CD4-positive, alpha-beta T cell treated with Interleukin-2 at 100 ng/mL for 4 hours (primary cell): Measurements from ENCODE around the gene NTN1.
"Not testable (repeated sequence)": the region's sequence is repeated elsewhere in the genome, so short reads cannot be mapped to it uniquely, and the experiment has no call there.

ENCODE experiments used
- DNase-seq: peaks from one replicate; pipeline ENCODE4 v3.0.0-alpha.2; 2020; ENCODE audit warnings: low spot score

Gene NTN1

GRCh38 chr17:9123594-9124553 lies 102.6 kb downstream of the NTN1 start:
- no peak for DNase-seq

GRCh38 chr17:9124554-9124935 lies 103.2 kb downstream of the NTN1 start:
- no peak for DNase-seq

GRCh38 chr17:9125722-9126121 lies 104.4 kb downstream of the NTN1 start:
- DNase-seq, result no peak

DNA sequence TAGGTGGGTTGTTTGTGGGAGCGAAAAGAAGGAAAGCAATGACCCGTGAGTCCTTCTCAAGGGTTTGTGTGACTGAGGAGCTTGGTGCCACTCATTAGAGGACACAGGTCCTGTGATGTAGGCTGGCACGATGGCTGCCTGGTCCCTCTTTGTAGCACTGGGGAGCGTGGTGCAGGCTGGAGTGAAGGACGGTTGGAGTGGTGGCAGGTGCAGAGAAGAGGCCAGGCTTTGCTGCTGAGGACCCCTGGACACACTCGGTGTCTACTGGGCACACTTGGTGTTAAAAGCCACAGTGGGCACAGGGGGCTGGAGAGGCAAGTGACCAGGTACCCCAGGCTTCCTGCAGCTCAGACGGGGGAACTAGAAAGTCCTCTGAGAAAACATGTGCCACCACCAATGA lies 106.0 kb downstream of the NTN1 start:
- no peak for DNase-seq

DNA sequence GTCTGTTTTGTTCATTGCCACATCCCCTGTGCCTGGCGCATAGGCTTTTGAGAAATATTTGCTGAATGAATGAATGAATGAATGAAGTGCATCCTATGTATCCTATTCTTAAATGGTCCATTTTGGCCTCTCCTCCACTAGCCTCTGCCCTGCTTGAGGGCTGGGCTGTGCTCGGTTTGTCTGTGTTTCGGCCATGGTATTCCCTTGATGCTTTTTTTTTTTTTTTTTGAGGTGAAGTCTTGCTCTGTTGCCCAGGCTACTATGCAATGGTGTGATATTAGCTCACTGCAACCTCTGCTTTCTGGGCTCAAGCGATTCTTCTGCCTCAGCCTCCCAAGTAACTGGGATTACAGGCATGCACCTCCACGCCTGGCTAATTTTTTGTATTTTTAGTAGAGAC lies 110.1 kb downstream of the NTN1 start:
- no peak for DNase-seq

DNA sequence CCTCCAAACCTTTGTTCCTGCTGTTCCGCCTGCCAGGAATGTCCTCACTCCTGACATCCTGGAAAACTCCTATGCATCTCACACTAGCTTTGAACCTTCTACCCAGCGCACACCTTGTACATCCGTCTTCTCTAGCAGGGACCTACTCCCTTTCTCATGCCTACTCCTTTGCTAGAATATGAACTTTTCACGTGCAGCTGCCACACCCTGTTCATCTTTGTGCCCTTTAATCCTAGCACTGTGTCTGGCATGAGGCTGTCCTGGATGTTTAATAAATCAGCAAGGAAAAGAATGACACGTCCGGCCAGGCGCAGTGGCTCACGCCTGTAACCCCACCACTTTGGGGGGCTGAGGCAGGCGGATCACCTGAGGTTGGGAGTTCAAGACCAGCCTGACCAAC lies 111.0 kb downstream of the NTN1 start:
- DNase-seq, result no peak

DNA sequence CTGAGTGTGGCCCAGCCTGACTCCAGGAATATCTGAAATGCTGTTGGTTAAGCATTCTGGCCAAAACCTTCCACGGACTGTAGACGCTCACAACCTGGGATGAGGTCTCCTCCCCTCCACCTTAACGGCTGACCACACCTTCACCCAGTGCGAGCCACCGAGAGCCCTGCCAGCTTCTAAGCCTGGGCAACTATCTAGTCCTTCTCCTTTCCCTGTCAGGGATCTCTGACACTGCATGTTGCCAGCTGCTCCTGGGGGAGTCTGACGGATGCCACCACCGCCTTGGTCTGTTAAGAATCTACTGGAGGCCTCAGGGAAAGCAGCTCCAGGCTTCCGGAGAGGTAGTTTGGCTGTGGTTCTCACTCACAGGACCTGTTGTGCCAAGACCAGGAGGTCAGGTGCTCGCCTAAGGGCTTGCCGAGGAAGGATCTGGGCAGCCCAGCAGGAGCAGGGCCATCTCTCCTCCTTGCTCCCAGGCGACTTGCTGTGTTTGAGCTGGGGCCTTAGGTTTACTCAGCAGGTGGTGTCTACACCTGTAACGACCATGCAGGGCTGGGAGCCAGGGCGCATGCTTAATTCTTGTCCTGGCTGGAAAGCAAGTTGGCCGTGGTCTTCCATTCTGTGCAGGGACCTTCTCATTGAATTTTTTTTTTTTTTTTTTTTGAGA lies 111.8 kb downstream of the NTN1 start:
- DNase-seq, result no peak

- no peak for DNase-seq
Observed at GRCh38 chr17:9138161-9138717, 116.9 kb downstream of the NTN1 start.

DNA sequence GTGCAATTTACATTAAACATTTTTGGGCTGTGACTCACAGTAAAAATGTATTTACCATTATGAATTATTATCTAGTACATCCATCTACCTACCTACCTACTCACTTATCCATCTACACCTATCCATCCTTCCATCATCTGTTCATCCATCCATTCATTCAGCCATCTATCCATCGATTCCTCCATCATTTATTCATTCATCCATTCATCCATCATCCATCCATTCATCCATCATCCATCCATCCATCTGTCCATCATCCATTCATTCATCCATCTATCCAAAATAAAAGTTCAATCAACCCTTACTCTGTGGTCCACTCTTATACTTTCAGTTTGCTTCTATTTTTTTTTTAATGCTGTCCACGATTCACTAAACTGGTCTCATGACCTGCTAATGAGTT lies 118.4 kb downstream of the NTN1 start:
- no peak for DNase-seq

- no peak for DNase-seq
Observed at GRCh38 chr17:9140550-9141424, 119.5 kb downstream of the NTN1 start.

- no peak for DNase-seq
Observed at GRCh38 chr17:9141425-9141753, 120.1 kb downstream of the NTN1 start.

GRCh38 chr17:9142772-9143494 lies 121.6 kb downstream of the NTN1 start:
- no peak for DNase-seq

DNA sequence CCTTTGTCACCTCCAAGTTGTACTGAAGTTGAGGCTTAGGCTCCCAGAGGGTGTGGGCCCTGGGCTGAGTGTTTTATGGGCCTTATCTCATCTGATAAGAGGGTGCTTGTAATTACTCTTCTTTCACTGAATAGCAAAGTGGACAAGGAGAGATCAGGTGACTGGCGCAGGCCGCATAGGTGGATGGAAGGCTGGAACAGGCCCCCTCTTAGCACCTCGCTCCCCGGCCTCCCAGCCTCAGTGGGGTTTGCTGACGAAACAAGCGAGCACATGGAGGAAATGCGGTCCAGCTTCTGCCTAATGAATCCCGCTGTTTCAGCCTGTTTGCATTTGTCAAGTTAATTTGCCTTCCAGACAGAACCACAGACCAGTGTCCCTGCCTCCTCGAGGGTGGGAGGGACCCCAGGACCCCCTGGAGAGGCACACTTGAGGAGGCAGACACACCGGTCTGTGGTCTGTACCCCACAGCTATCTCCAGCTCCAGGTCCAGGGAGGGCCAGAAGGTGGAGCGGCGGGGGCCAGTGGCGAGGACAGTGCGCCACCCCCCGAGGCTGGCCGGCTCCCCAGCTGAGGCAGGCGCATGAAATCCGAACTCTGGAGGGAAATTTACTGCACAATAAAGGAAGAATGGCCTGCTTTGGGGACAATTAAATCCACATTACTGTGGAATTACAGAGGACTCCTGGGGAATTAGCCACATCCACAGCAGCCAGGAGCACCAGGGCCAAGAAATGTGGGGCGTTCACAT lies 123.4 kb downstream of the NTN1 start:
- DNase-seq, result no peak

- DNase-seq, result no peak
Observed at GRCh38 chr17:9146064-9146463, 124.8 kb downstream of the NTN1 start.

DNA sequence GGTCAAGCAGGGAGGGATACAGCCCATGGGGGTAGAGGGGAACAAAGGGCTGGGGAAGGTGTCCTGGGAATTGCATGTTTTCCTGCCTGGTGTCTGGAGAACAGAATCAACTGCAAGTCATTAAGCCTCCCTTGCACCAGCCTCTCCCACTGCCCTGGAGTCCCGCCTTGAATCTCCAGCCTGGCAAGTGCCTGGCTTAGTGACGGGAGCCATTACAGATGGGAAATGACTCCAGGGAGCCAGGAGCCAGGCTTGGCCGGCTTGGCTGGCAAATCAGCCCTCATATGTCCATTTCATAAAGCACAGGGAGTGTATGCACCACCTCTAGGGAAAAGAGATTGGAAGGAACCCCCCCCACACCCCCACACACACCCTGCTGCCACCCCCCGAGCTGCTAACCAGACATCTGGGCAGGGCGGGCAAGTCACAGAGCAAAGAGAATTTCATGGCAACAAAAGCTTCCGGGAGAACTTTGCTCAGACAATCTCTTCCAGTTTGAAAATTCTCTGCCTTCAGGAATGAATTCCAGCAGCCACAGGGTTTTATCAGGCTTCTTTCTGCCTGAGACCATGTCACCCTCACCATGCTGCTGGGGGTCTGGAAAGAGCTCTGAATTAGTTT lies 127.7 kb downstream of the NTN1 start:
- no peak for DNase-seq

DNA sequence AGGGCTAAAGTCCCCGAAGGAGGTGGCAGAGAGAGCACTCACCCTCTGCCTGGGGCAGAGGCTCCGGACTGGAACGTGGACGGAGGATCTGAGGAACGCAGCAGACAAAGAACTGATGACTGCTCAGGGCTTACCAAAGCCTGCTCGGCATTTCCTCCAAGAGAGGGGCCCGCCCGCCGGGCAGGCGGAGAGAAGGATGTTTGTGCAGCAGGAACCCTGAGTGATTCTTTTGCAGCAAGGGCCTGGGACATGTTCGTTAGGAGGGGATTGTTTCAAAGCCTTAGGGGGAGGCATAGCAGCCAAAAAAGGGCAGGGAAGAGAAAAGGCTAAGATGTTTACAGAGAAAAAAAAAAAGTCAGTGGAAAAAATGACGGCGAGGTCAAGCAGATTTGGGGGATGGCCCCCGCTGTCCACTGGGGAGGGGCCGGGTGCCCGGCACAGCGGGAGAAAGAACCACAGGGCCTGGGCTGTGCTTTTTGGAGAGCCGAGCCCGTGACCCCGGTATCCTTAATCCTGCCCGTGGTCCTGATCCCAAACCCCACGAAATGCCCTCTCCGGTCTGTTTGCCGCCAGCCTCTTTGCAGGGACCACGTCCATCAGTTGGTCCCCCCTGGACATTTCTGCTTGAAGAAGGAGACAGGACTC lies 129.3 kb downstream of the NTN1 start:
- DNase-seq, result no peak

- no peak for DNase-seq
Observed at GRCh38 chr17:9151091-9151490, 129.8 kb downstream of the NTN1 start.

- not testable (repeated sequence) for DNase-seq
Observed at GRCh38 chr17:9151740-9152139, 130.4 kb downstream of the NTN1 start.

DNA sequence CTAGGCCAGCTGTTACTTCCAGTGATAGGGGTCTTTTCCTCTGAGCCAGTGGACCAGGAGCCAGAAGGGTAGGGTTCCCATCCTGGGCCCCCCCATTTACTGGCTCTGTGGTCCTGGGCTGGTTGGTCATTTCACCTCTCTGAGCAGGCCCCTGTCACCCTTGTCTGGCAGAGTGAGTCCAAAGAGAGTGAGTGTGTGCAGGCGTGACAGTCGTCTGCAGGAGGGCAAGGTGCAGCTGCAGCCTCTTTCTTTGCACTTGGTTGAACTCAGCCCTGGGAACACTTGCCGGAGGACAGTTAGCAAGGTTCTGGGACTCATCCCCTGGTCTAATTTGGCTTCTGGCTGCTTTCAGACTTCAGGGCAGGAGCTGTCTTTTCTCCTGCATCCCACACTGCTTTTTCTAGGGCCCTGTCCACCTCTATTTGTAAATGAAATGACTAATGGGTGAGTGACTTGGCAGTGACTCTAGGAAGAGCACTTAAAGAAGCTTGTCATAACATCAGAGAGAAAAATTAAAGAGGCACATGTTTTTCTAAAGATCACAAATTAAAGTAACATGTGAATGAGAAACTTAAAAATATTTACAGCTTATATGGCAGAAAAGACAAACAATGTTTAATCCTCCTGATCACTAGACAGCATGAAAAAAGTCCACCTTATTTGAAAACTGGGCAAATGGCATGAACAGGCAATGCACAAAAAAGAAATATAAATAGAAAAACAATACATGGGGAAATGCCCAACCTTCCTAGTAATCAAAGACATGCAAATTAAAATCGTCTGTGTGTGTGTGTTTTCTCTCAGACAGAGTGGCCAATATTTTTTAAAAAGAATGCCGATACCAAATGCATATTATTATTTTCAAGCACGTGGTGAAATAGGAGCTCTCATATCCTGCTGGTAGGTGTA lies 137.5 kb downstream of the NTN1 start:
- DNase-seq, result no peak
